GM04503 (cell line): ENCODE data around the gene OXA1L.
A peak's percentile ranks its signal among the peaks of the same experiment; 100 is the strongest.
"Not testable (repeated sequence)": the region's sequence is repeated elsewhere in the genome, so short reads cannot be mapped to it uniquely, and the experiment has no call there.

Source experiments
- DNase-seq: peaks from one replicate; pipeline ENCODE4 v3.0.0-alpha.2; 2012; ENCODE audit warnings: low read depth

Gene OXA1L

DNA sequence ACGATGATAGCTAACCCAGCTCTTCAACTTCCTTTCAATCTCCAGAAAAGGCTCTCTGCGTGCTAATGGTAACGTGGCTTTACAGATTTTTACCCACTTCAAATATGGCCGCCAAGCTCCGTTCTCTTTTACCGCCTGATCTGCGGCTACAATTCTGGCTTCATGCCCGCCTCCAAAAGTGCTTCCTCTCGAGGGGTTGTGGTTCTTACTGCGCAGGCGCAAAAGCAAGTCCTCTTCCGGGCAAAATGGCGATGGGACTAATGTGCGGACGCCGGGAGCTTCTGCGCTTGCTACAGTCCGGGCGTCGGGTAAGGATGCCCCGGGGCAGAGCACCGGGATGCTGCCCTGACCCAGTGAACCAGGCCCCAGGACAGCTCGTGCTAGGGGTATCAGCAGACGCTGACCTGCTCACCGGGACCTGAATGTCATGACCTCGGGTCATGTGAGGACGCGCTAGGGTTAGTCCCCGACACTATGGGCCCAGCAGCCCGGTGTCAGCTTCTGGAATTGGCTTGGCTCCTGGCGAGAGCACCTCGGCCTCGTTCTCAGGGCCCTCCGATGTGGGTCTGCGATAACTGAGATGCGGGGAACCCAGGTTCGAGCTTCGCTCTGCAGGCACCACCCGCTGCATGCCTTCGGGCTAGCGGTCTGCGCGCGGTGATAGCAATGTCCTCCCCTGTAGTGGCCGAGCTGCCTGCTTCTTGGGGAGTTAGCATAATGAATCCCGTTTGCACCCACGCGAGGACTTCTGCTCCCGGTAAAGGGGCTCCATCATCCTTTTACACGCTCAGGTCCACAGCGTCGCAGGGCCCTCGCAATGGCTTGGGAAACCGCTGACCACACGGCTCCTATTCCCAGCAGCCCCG, at the start of gene OXA1L:
OXA1L (plus strand) TSS at position 232 of the 866 bp plus-strand sequence; CDS start at position 246, 14 bp downstream.
- peak; percentile 81 for DNase-seq

DNA sequence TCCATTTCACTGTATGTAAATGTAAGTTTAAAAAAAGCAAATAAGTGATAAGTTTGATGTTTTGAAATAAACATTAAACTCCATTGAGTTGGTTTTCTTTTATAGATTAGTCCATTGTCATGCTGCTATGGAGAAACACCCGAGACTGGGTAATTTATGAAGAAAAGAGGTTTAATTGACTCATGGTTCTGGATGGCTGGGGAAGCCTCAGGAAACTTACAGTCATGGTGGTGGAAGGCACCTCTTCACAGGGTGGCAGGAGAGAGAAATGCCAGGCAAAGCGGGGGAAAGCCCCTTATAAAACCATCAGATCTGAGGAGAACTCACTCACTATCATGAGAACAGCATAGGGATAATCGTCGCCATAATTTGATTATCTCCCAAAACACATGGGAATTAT, 48.4 kb upstream of the OXA1L start:
- no peak for DNase-seq

DNA sequence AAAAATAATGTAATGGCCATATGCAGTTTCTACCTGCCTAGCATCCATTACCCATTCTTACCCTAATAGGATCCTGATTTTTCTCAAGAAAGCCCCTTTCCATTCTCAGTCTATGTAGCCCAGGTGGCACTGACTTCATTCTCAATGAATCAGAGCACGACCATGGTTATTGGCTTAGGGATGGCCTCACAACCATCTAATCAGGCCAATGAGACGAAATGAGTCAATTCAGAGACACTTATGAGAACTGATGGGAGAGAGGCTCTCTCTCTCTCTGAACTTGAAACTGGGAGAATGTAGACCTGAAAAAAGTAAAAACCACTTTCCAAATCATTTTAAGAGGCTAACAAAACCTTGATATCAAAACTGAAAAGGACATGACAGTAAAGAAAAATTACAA, 45.3 kb upstream of the OXA1L start:
- DNase-seq: no peak

GRCh38 chr14:22723815-22724214, 42.7 kb upstream of the OXA1L start:
- DNase-seq: no peak

DNA sequence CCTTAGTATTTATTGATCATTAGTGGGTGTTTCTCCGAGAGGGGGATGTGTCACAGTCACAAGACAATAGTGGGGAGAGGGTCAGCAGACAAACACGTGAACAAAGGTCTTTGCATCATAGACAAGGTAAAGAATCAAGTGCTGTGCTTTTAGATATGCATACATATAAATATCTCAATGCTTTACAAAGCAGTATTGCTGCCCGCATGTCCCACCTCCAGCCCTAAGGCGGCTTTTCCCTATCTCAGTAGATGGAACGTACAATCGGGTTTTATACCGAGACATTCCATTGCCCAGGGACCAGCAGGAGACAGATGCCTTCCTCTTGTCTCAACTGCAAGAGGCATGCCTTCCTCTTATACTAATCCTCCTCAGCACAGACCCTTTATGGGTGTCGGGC, 41.6 kb upstream of the OXA1L start:
- DNase-seq: not testable (repeated sequence)

GRCh38 chr14:22725374-22725773, 41.1 kb upstream of the OXA1L start:
- DNase-seq: not testable (repeated sequence)

- no peak for DNase-seq
Observed at GRCh38 chr14:22726012-22726411, 40.5 kb upstream of the OXA1L start.

DNA sequence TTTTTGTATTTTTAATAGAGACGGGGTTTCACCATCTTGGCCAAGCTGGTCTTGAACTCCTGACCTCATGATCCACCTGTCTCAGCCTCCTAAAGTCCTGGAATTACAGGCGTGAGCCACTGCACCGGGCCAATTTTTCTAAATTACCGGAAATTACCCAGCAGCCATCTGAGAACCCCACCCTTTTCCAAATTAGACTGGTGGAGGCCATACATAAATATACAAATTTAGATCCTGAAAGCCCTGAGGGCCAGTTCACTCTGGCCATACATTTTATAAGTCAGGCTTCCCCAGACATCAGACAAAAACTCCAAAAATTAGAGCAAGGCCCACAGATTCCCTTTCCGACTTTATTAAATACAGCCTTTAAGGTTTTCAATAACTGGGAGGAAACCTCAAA, 34.4 kb upstream of the OXA1L start:
- not testable (repeated sequence) for DNase-seq

DNA sequence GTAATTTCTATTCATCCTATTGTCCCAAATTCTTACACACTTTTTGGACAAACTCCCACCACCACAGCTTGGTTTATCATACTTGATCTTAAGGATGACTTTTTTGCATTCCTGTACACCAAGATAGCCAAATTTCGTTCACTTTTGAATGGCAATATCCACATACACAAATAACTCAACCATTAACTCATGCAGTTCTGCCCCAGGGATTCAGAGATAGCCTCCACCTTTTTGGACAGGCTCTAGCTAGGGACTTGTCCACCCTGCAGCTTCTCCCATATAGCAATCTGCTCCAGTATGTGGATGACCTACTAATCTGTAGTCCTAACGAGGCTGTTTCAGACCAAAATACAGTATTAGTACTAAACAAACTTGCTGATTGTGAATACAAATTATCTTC, 32.7 kb upstream of the OXA1L start:
- no peak for DNase-seq

- DNase-seq: no peak
Observed at GRCh38 chr14:22735096-22735495, 31.4 kb upstream of the OXA1L start.

- not testable (repeated sequence) for DNase-seq
Observed at GRCh38 chr14:22736384-22736783, 30.1 kb upstream of the OXA1L start.

DNA sequence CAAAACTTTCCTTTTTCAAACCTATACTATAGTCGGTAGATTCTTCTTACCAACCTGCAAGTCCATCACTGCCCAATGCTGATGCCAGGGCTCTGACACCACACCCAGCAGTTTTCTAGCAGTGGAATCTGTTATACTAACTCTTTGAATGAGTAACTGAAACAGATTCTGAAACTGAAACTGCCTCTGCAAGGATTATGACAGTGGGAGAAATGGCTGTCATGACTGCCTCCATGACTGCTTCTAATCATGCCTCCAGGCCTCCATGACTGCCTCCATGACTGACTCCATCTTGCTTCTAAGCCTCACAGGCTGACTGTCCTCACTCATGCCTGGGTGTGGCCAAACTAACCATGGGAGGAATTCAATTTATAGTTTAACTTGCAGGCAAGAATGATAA, 29.4 kb upstream of the OXA1L start:
- no peak for DNase-seq

DNA sequence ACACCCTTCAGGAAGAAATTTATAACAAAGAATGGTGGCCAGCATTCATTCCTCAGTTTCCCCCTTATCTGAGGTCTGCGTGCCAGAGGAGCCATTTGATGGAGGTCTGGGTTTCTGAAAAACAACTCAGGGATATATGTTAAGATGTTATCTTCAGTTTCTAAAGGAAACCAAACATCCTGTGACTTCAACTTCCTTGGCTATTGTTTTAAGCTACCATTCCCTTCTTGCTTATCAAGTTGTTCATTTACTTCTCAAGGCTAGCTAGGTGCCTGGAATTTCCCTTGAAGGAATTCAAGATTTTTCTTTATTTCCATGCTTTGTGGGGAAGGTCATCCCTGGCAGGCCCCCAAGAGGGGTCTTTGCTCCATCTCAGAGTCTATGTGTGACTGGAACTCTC, 27.1 kb upstream of the OXA1L start:
- DNase-seq: no peak

DNA sequence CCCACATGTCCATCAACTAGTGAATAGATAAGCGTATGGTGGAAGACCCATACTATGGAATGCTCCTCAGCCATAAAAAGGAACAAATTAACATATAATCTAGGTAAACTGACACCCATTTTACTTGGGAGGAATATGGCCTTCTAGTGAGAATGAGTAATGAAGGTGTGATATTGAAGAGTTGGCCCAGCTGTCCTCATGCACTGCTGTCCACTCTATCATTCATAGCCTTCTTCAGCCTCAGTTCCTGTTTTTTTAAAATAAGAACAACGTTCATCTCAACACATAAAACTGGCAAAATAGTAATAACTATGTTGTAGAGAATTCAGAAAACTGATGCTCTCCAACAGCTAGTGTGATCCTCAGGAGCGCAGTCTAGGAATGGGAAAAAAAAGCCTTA, 26.5 kb upstream of the OXA1L start:
- DNase-seq: no peak

DNA sequence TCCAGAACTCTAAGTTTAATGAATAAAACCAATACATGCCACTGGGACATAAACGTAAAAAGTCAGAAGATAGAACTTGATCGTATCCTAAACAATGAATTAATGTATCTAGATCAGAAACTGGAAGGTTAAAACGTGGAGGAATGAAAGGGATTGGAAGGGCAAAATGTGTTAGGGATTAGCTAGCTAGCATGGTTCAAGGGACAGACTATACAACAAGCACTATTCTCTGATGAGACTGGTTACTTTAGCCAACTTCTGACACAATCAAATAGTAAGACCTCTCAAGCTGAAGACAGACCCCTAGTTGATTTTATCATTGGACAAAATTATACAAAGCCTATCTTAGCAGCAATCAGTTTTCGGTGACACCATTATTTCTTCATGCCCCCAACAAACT, 18.7 kb upstream of the OXA1L start:
- no peak for DNase-seq

DNA sequence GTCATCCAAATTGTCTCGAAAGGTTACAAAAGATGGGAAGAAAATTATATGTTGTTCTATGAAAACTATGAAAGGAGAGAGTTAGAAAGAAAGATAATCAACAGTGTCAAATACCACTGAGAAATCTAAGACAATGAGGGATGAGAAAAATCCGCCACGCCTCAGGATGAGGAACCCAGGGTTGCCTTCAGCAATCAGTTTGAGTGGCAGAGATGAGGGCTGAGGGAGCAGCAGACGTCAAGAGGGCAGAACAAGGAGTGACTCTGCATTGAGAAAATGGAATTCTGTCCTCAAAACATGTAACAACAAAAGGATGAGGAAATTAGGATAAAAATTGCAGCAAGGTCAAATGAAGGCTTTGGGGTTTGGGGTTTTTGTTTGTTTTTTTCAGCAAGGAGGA, 18.3 kb upstream of the OXA1L start:
- DNase-seq: no peak

DNA sequence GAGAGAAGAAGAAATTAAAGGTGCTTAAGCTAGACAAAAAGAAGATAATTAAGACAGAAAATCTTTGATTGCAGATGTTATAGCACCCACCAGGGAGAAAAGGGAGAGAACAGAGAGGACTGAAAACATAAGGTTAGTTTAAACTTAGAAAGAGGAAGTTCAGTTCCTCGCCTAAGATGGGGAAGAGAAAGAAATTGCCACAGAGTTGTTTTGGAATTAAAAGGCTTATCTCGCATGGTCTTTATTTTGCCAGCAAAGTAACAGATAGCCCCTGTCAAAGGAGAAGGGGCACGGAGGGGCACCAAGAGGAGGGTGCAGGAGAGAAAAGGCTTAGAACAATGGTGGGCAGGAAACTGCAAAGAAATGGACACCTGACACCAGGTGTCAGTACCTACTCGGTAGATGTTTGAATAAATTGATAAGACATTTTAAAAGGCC, 17.8 kb upstream of the OXA1L start:
- DNase-seq: no peak

GRCh38 chr14:22752422-22752821, 14.1 kb upstream of the OXA1L start:
- DNase-seq: no peak

DNA sequence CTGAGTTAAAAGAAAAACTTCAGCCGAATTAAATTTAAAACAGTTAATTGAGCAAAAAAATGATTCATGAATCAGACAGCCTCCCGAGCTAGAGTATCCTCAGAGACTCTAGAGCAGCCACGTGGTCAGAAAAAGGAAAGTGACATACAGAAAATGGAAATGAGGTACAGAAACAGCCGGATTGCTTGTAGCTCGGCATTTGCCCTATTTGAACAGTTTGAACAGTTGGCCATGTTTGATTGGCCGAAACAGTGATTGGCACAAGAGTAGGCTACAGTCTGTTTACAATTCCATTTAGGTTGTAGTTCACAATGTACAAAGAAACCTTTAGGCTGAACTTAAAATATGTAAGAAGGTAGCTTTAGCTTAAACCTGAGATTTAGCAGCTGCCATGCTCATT, 12.9 kb upstream of the OXA1L start:
- no peak for DNase-seq

GRCh38 chr14:22757972-22758650, 8.4 kb upstream of the OXA1L start:
- not testable (repeated sequence) for DNase-seq

GRCh38 chr14:22761734-22762133, 4.8 kb upstream of the OXA1L start:
- no peak for DNase-seq

GRCh38 chr14:22764382-22764781, 2.1 kb upstream of the OXA1L start:
- DNase-seq: no peak

DNA sequence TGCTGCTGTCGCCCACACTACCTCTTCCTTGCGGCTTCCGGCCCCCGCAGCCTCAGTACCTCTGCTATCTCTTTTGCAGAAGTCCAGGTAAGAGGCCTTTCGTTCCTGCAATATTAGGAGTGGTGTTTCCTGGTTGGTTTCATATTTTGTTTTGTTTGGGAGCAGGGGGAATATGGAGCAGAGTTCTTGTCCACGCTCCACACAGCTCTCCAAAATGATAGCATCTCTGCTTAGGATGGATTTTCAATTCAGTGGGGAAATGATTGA, 768 bp downstream of the OXA1L start:
- no peak for DNase-seq

DNA sequence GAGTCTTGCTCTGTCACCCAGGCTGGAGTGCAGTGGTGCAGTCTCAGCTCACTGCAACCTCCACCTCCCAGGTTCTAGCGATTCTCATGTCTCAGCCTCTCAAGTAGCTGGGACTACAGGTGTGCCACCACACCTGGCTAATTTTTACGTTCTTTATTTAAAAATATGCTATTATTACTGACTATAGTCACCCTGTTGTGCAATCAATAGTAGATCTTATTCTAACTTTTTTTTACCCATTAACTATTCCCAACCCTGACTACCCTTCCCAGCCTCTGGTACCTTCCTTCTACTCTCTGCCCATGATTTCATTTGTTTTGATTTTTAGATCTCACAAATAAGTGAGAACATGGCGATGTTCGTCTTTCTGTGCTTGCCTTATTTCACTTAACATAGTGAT, 2.5 kb downstream of the OXA1L start:
- no peak for DNase-seq
